ENCODE results near the gene RAD51B. TPM values are rescaled to one million over a fixed set of nuclear protein-coding genes. Genes with fewer than 3 reads are reported as not detected.

Gene RAD51B
- total RNA-seq, 6 experiments from 2014 or later: 2.7 to 5.8 (median 4.3) TPM

- Histone ChIP-seq H3K36me3 (no peaks in the 10 kb centered on the region), H3K27me3 (no peaks in the 10 kb centered on the region), H3K27ac (no peak overlapping the region), H3K4me3 (no peak overlapping the region), H3K9me3 (no peaks in the 10 kb centered on the region), H3K4me1 (peaks cover 0 to 16% (median under 1%) of the 10 kb centered on the region in 4 donors)
- no peak for ATAC-seq
- no peak for DNase-seq
- intact Hi-C loops (cut with DNase I): no loop called here
- 90% methylated on average over 8 of the region's 8 CpGs for WGBS (ENCODE audit: insufficient coverage, low coverage, low lambda C conversion rate, missing lambda C conversion rate)
- no peak for TF ChIP-seq POLR2A (IDR thresholded peaks at IDR 0.05)
- no peak for TF ChIP-seq CTCF (IDR thresholded peaks at IDR 0.05)
Measured at GRCh38 chr14:68686724-68687123, 867.1 kb downstream of the RAD51B start.

GRCh38 chr14:68687746-68688145 lies 868.2 kb downstream of the RAD51B start:
- intact Hi-C loops (cut with DNase I): no loop called here
- H3K27me3 ChIP-seq: no peaks in the 10 kb centered on the region
- ATAC-seq: no peak
- peaks cover 0 to 8% (median 0%) of the 10 kb centered on the region in 4 donors for H3K4me1 ChIP-seq
- H3K36me3 ChIP-seq: no peaks in the 10 kb centered on the region
- no peak overlapping the region for H3K27ac ChIP-seq
- TF ChIP-seq POLR2A (IDR thresholded peaks at IDR 0.05) (no peak), CTCF (IDR thresholded peaks at IDR 0.05) (no peak)
- no peak for DNase-seq
- H3K4me3 ChIP-seq: no peak overlapping the region
- 83% methylated on average over 11 of the region's 11 CpGs for WGBS (ENCODE audit: insufficient coverage, low coverage, low lambda C conversion rate, missing lambda C conversion rate)
- no peaks in the 10 kb centered on the region for H3K9me3 ChIP-seq

GRCh38 chr14:68688872-68689371 lies 869.3 kb downstream of the RAD51B start:
- Histone ChIP-seq H3K4me1 (peaks cover 0 to 2% (median 0%) of the 10 kb centered on the region in 4 donors), H3K36me3 (no peaks in the 10 kb centered on the region), H3K9me3 (no peaks in the 10 kb centered on the region), H3K27me3 (no peaks in the 10 kb centered on the region), H3K4me3 (no peak overlapping the region), H3K27ac (no peak overlapping the region)
- WGBS (ENCODE audit: insufficient coverage, low coverage, low lambda C conversion rate, missing lambda C conversion rate): 66% methylated on average over 8 of the region's 9 CpGs
- ATAC-seq (no peak), DNase-seq (no peak)
- intact Hi-C loops (cut with DNase I): no loop called here
- TF ChIP-seq POLR2A (IDR thresholded peaks at IDR 0.05) (no peak), CTCF (IDR thresholded peaks at IDR 0.05) (no peak)

- Histone ChIP-seq H3K9me3 (no peaks in the 10 kb centered on the region), H3K4me3 (no peak overlapping the region), H3K36me3 (no peaks in the 10 kb centered on the region), H3K4me1 (no peaks in the 10 kb centered on the region), H3K27ac (no peak overlapping the region), H3K27me3 (no peaks in the 10 kb centered on the region)
- intact Hi-C loops (cut with DNase I): no loop called here
- ATAC-seq (no peak), DNase-seq (no peak)
- no peak for TF ChIP-seq POLR2A (IDR thresholded peaks at IDR 0.05)
- TF ChIP-seq CTCF (IDR thresholded peaks at IDR 0.05): no peak
- 52% methylated on average over 4 of the region's 5 CpGs for WGBS (ENCODE audit: insufficient coverage, low coverage, low lambda C conversion rate, missing lambda C conversion rate)
Measured at GRCh38 chr14:68689511-68689910, 869.9 kb downstream of the RAD51B start.
